Naive thymus-derived CD8-positive, alpha-beta T cell (primary cell): ENCODE data around the gene ATM. TPM values are rescaled to one million over a fixed set of nuclear protein-coding genes. Genes with fewer than 3 reads are reported as not detected.
A peak's percentile ranks its signal among the peaks of the same experiment; 100 is the strongest.

Source experiments
- ATAC-seq, 2 donors: fragments of 150-1000 bp; cut with Tn5 transposase in 1 of 2; sonication (Bioruptor Pico), chemical (Tn5 transposase) in 1 of 2; 1 replicate in 1 of 2; 2 replicates in 1 of 2; pipeline ENCODE4 v1.10.0; 2021; ENCODE audit warnings: mild to moderate bottlenecking in 2 of 2, moderate library complexity in 2 of 2
- POLR2A ChIA-PET: fragments of 350-600 bp; sonication (Branson Sonifier 250); formaldehyde crosslinking; loops from one replicate; lab custom pipeline; 2021; ENCODE audit warnings: antibody characterized with exemption; lab: Charles Lee
- DNase-seq, 10 donors: peaks; one replicate each; pipeline versions ENCODE4 v3.0.0 to v3.0.0-alpha.2; 2020 to 2022
- H3K27ac Mint-ChIP-seq, 10 donors: one replicate each; pipeline ENCODE4 v1.8.0; 2020 to 2022; ENCODE audit warnings: mild to moderate bottlenecking in 10 of 10, mixed read lengths in 10 of 10, moderate library complexity in 4 of 10, inconsistent platforms in 1 of 10
- H3K27me3 Mint-ChIP-seq, 5 donors: one replicate each; pipeline ENCODE4 v1.8.0; 2021 to 2022; ENCODE audit warnings: mixed read lengths in 5 of 5
- H3K36me3 Mint-ChIP-seq, 3 donors: one replicate each; pipeline ENCODE4 v1.8.0; 2020 to 2022; ENCODE audit warnings: mixed read lengths in 3 of 3, mild to moderate bottlenecking in 2 of 3, inconsistent platforms in 1 of 3
- H3K4me1 Mint-ChIP-seq, 4 donors: one replicate each; pipeline ENCODE4 v1.8.0; 2021 to 2022; ENCODE audit warnings: mixed read lengths in 4 of 4
- H3K4me3 Mint-ChIP-seq, 10 donors: one replicate each; pipeline ENCODE4 v1.8.0; 2020 to 2022; ENCODE audit warnings: mild to moderate bottlenecking in 10 of 10, mixed read lengths in 10 of 10, moderate library complexity in 6 of 10, inconsistent platforms in 1 of 10
- H3K9me3 Mint-ChIP-seq, 9 donors: one replicate each; pipeline ENCODE4 v1.8.0; 2020 to 2022; ENCODE audit warnings: mixed read lengths in 9 of 9, mild to moderate bottlenecking in 3 of 9, inconsistent platforms in 1 of 9, moderate library complexity in 1 of 9
- polyA plus RNA-seq, 3 donors: library from polyadenylated mRNA; unstranded; fragments of 300-500 nt; fragmentation: Illumina TruSeq; gene quantifications; one replicate each; pipeline ENCODE4 v1.2.3, GENCODE V29; 2021
- total RNA-seq, 8 experiments: library from RNA in 2 of 8; stranded (reverse) in 2 of 8; gene quantifications; one replicate each; pipeline ENCODE4 v1.2.3 and lab custom pipeline; 2021 to 2026

Gene ATM
- total and polyA plus RNA-seq, 5 experiments from 2014 or later = 105 to 837 (median 164) TPM

- H3K4me3 Mint-ChIP-seq = peak overlapping the region in 2 of 10 donors; percentile 41 to 65
- ATAC-seq = no peak
- H3K9me3 Mint-ChIP-seq = peaks cover 0 to 20% (median 5%) of the 10 kb centered on the region in 9 donors
- H3K4me1 Mint-ChIP-seq = peaks cover 25 to 80% (median 71%) of the 10 kb centered on the region in 4 donors
- POLR2A ChIA-PET = interaction anchor here (2.1 kb wide), 1 partner anchor 19 kb away, joined by 5 read pairs; no protein-coding TSS in a partner anchor
- H3K27me3 Mint-ChIP-seq = no peaks in the 10 kb centered on the region
- peak overlapping the region in 3 of 10 donors; percentile 21 to 61 (median 24) for H3K27ac Mint-ChIP-seq
- DNase-seq = no peak
- H3K36me3 Mint-ChIP-seq = peaks cover 21 to 76% (median 54%) of the 10 kb centered on the region in 3 donors
Observed at GRCh38 chr11:108204929-108205499, 17.9 kb upstream of the ATM start.

GRCh38 chr11:108206171-108206570 lies 16.7 kb upstream of the ATM start:
- DNase-seq = no peak
- peaks cover 31 to 86% (median 65%) of the 10 kb centered on the region in 3 donors for H3K36me3 Mint-ChIP-seq
- POLR2A ChIA-PET = interaction anchor here (0.7 to 2.1 kb wide), 4 partner anchors 16 to 75 kb away, joined by 3 to 5 read pairs (median 3); partner anchors contain the start of genes ATM and NPAT
- H3K27me3 Mint-ChIP-seq = no peaks in the 10 kb centered on the region
- peak overlapping the region in 4 of 10 donors; percentile 22 to 38 (median 28) for H3K4me3 Mint-ChIP-seq
- H3K27ac Mint-ChIP-seq = peak overlapping the region in 1 of 10 donors; percentile 66
- H3K4me1 Mint-ChIP-seq = peaks cover 28 to 79% (median 70%) of the 10 kb centered on the region in 4 donors
- peaks cover 0 to 20% (median 5%) of the 10 kb centered on the region in 9 donors for H3K9me3 Mint-ChIP-seq
- no peak for ATAC-seq

GRCh38 chr11:108206969-108207682 lies 15.7 kb upstream of the ATM start:
- POLR2A ChIA-PET = interaction anchor here (0.6 to 1.0 kb wide), 3 partner anchors 15 to 118 kb away, joined by 3 to 7 read pairs (median 3); partner anchors contain the start of gene NPAT
- H3K27me3 Mint-ChIP-seq = no peaks in the 10 kb centered on the region
- no peak overlapping the region for H3K27ac Mint-ChIP-seq
- no peak for ATAC-seq
- no peak for DNase-seq
- H3K9me3 Mint-ChIP-seq = peaks cover 0 to 20% (median 5%) of the 10 kb centered on the region in 9 donors
- no peak overlapping the region for H3K4me3 Mint-ChIP-seq
- peaks cover 31 to 95% (median 74%) of the 10 kb centered on the region in 3 donors for H3K36me3 Mint-ChIP-seq
- H3K4me1 Mint-ChIP-seq = peaks cover 30 to 75% (median 69%) of the 10 kb centered on the region in 4 donors

- peaks cover 31 to 97% (median 78%) of the 10 kb centered on the region in 3 donors for H3K36me3 Mint-ChIP-seq
- H3K9me3 Mint-ChIP-seq = peaks cover 0 to 20% (median 5%) of the 10 kb centered on the region in 9 donors
- ATAC-seq = no peak
- no peak overlapping the region for H3K4me3 Mint-ChIP-seq
- POLR2A ChIA-PET = no interaction called here
- no peaks in the 10 kb centered on the region for H3K27me3 Mint-ChIP-seq
- DNase-seq = no peak
- peaks cover 28 to 75% (median 68%) of the 10 kb centered on the region in 4 donors for H3K4me1 Mint-ChIP-seq
- peak overlapping the region in 2 of 10 donors; percentile 16 to 24 for H3K27ac Mint-ChIP-seq
Observed at GRCh38 chr11:108207683-108208060, 15.2 kb upstream of the ATM start.

- Mint-ChIP-seq H3K4me3 (peak overlapping the region in 8 of 10 donors; percentile 20 to 71 (median 32)), H3K4me1 (peaks cover 27 to 74% (median 69%) of the 10 kb centered on the region in 4 donors), H3K36me3 (peaks cover 20 to 95% (median 67%) of the 10 kb centered on the region in 3 donors), H3K27ac (peak overlapping the region; percentile 20 to 78 (median 64)), H3K9me3 (peaks cover 0 to 9% (median 0%) of the 10 kb centered on the region in 9 donors), H3K27me3 (no peaks in the 10 kb centered on the region)
- no peak for ATAC-seq
- DNase-seq = no peak
- POLR2A ChIA-PET = interaction anchor here (1.7 kb wide), 1 partner anchor 12 kb away, joined by 6 read pairs; the partner anchor contains the start of genes ATM and NPAT
Observed at GRCh38 chr11:108210441-108210840, 12.4 kb upstream of the ATM start.

- H3K4me1 Mint-ChIP-seq = peaks cover 35 to 84% (median 77%) of the 10 kb centered on the region in 4 donors
- peaks cover 0 to 3% (median 0%) of the 10 kb centered on the region in 9 donors for H3K9me3 Mint-ChIP-seq
- no peak for DNase-seq
- H3K36me3 Mint-ChIP-seq = peaks cover 13 to 84% (median 37%) of the 10 kb centered on the region in 3 donors
- ATAC-seq = no peak
- H3K27me3 Mint-ChIP-seq = no peaks in the 10 kb centered on the region
- POLR2A ChIA-PET = interaction anchor here (0.7 to 1.4 kb wide), 2 partner anchors 12 to 82 kb away, joined by 3 to 6 read pairs; no protein-coding TSS in a partner anchor
- H3K27ac Mint-ChIP-seq = peak overlapping the region in 9 of 10 donors; percentile 9 to 71 (median 43)
- H3K4me3 Mint-ChIP-seq = peak overlapping the region in 8 of 10 donors; percentile 4 to 64 (median 42)
Observed at GRCh38 chr11:108213784-108214183, 9.1 kb upstream of the ATM start.

GRCh38 chr11:108216988-108217387 lies 5.9 kb upstream of the ATM start:
- peak in 1 of 10 donors; percentile 24 for DNase-seq
- Mint-ChIP-seq H3K27ac (peak overlapping the region; percentile 4 to 76 (median 64)), H3K4me1 (peaks cover 45 to 85% (median 79%) of the 10 kb centered on the region in 4 donors), H3K4me3 (peak overlapping the region; percentile 31 to 74 (median 66)), H3K9me3 (no peaks in the 10 kb centered on the region), H3K27me3 (no peaks in the 10 kb centered on the region), H3K36me3 (peaks cover 0 to 68% (median 15%) of the 10 kb centered on the region in 3 donors)
- ATAC-seq = peak; percentile 43 to 61
- POLR2A ChIA-PET = interaction anchor here (0.5 to 0.6 kb wide), 2 partner anchors 21 to 36 kb away, joined by 3 to 4 read pairs; no protein-coding TSS in a partner anchor

GRCh38 chr11:108218455-108218854 lies 4.4 kb upstream of the ATM start:
- POLR2A ChIA-PET = interaction anchor here (0.5 to 1.6 kb wide), 5 partner anchors 13 to 108 kb away, joined by 3 to 11 read pairs (median 5); no protein-coding TSS in a partner anchor
- peak overlapping the region in 4 of 10 donors; percentile 20 to 73 (median 52) for H3K4me3 Mint-ChIP-seq
- no peak for ATAC-seq
- H3K36me3 Mint-ChIP-seq = peaks cover 0 to 55% (median 4%) of the 10 kb centered on the region in 3 donors
- peaks cover 44 to 74% (median 69%) of the 10 kb centered on the region in 4 donors for H3K4me1 Mint-ChIP-seq
- H3K27ac Mint-ChIP-seq = peak overlapping the region in 7 of 10 donors; percentile 9 to 71 (median 39)
- DNase-seq = no peak
- H3K9me3 Mint-ChIP-seq = no peaks in the 10 kb centered on the region
- no peaks in the 10 kb centered on the region for H3K27me3 Mint-ChIP-seq

GRCh38 chr11:108218912-108219783 lies 3.7 kb upstream of the ATM start:
- H3K4me3 Mint-ChIP-seq = peak overlapping the region in 3 of 10 donors; percentile 57 to 82 (median 68)
- POLR2A ChIA-PET = interaction anchor here (0.9 to 1.6 kb wide), 4 partner anchors 12 to 108 kb away, joined by 3 to 11 read pairs (median 5); no protein-coding TSS in a partner anchor
- H3K4me1 Mint-ChIP-seq = peaks cover 42 to 67% (median 63%) of the 10 kb centered on the region in 4 donors
- peak overlapping the region in 7 of 10 donors; percentile 12 to 84 (median 64) for H3K27ac Mint-ChIP-seq
- ATAC-seq (no peak), DNase-seq (no peak)
- H3K9me3 Mint-ChIP-seq = no peaks in the 10 kb centered on the region
- peaks cover 0 to 48% (median 0%) of the 10 kb centered on the region in 3 donors for H3K36me3 Mint-ChIP-seq
- no peaks in the 10 kb centered on the region for H3K27me3 Mint-ChIP-seq

GRCh38 chr11:108220721-108221336 lies 2.0 kb upstream of the ATM start:
- no peaks in the 10 kb centered on the region for H3K9me3 Mint-ChIP-seq
- H3K36me3 Mint-ChIP-seq = peaks cover 0 to 33% (median 4%) of the 10 kb centered on the region in 3 donors
- ATAC-seq (no peak), DNase-seq (no peak)
- POLR2A ChIA-PET = interaction anchor here (3.3 to 13.4 kb wide), 4 partner anchors 16 to 58 kb away, joined by 52 to 705 read pairs (median 74); no protein-coding TSS in a partner anchor
- peaks cover 32 to 55% (median 50%) of the 10 kb centered on the region in 4 donors for H3K4me1 Mint-ChIP-seq
- H3K27ac Mint-ChIP-seq = no peak overlapping the region
- no peaks in the 10 kb centered on the region for H3K27me3 Mint-ChIP-seq
- H3K4me3 Mint-ChIP-seq = no peak overlapping the region

- peaks cover 3 to 36% (median 7%) of the 10 kb centered on the region in 3 donors for H3K36me3 Mint-ChIP-seq
- no peaks in the 10 kb centered on the region for H3K27me3 Mint-ChIP-seq
- ATAC-seq (no peak), DNase-seq (peak in 1 of 10 donors; percentile 26)
- no peak overlapping the region for H3K27ac Mint-ChIP-seq
- no peak overlapping the region for H3K4me3 Mint-ChIP-seq
- POLR2A ChIA-PET = interaction anchor here (1.2 to 13.4 kb wide), 11 partner anchors 10 to 70 kb away, joined by 3 to 705 read pairs (median 6); no protein-coding TSS in a partner anchor
- no peaks in the 10 kb centered on the region for H3K9me3 Mint-ChIP-seq
- peaks cover 30 to 55% (median 47%) of the 10 kb centered on the region in 4 donors for H3K4me1 Mint-ChIP-seq
Observed at GRCh38 chr11:108221371-108221770, 1.5 kb upstream of the ATM start.
